Activated CD4-positive, alpha-beta T cell treated with anti-CD3 and anti-CD28 coated beads for 24 hours (primary cell): Measurements from ENCODE around the gene ASIC4.

Experiments used
- DNase-seq, 2 donors: peaks; one replicate each; pipeline ENCODE4 v3.0.0-alpha.2; 2020; ENCODE audit warnings: low read depth in 2 of 2

The ASIC4 gene

DNA sequence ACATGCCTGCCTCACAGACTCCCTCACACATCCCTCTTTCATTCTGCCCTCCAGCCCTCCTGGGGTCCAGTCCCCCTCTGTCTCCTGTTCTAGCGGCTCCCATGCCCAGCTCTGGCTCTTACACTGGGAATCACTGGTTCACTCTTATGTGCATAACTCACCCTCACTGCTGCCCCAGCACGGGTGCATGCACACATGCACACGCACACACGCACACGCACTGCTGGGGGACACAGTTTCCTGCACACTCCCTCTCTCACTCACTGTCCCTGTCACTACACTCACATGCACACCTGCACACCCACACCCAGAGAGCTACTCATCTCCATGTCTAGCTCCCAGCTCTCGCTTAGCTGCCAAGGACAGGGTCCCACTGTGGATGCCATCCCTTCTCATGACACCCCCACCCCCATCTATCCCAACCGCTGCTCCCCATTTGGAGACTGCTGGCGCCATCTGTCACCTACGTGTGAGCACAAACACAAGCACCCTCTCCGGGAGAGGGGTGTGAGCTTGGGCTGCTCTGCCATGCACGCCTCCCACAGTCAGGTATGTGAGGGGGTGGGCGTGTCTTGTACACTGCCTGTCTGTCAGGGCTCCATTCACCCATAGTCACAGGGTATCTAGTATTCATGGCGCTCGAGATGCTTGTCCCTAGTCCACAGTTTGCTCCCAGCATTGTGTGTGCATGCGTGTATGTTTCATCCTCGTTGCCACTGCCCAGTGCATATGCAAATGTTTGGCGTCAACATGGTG is 1.8 kb downstream of the ASIC4 start:
- no peak for DNase-seq

DNA sequence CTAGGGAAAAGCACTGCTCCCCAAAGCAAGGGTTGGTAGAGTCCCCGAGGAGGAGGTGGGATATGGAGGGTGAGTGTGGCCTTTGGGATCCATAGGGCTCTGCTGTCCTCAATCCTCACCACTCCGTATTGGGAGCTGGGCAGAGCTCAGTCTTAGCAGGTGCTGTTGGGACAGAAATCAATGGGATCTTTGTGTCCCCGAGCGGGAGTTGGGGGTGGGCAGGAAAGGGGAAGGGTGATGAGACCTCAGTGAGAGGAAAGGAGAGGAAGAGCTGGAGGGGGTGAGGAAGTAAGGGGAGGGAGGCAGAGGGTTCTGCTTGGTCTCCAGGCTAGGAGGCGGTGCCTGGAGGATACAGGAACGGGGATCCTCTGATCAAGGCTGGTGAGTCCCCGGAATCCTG is 2.6 kb downstream of the ASIC4 start:
- DNase-seq: no peak

DNA sequence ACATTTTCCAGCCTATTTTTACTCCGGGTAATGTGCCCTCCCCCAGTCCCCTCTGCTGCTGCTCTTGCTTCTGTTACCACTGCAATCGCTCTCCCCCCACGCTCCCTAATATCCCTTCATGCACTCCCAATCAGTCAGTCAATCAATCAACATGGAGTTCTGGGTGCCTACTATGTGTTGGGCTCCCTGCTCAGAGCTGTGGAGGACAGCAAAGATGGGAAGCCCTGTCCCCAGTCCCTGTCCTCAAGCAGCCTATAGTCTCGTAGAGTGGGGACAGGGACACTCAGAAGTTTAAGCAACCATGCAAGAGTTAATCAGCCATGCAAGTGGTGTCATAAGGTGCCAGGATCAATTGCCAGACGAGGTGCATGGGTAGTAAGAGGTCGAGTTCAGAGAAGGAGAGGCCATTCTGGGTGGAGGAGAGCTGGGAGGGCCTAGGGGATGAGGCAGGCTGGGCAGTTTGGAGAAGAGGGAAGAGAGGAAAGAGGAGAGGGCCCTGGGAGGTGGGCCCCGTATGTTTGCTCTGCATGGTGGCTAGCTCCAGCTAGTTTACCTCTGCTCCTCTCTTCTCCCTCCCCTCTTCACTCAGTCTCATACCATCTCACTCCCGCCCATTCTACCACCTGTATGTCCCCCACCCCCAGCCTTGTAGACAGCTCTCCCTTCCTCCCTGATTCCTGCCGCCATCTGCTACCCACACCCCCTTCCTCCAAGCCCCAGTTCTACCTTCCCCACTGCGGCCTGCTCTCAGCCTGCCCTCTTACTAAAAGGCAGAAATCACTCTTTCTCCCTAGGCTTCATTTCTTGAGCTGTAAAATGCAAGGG is 3.9 kb downstream of the ASIC4 start:
- no peak for DNase-seq

DNA sequence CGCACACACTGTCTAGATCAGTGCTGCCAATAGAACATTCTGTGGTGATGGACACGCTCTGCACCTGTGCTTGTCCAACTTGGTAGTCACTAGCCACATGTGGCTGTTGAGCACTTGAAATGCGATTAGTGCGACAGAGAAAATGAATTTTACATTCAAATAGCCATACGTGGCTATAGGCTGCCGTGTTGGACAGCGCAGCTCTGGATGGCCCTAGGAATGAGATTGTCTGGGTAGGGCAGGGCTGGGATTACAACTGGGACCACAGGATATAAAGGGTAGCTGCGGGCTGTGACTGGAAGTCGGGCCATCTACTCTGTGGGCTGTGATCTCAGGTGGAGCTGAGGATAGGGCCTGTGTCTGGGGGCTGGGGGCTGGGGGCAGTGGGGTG is 5.2 kb downstream of the ASIC4 start:
- no peak for DNase-seq

DNA sequence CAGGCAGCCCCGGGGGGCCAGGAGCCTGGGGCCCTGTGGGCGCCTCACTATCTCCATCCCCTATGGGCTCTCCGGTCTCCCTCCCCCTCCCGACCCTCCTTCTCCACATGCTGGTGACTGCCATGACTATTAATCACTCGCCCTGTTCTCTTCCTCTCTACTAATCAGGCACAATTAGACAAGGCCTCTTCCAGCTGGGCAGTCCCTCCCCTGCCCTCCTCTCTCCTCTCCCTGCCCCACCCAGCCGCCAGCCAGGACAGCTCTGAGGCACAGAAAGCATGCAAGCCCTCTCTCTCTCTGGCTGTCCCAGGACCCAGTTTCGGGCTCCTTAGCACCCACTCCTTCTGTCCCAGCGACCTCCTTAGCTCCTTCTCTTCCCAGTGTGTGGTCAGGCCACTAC is 5.8 kb downstream of the ASIC4 start:
- no peak for DNase-seq

DNA sequence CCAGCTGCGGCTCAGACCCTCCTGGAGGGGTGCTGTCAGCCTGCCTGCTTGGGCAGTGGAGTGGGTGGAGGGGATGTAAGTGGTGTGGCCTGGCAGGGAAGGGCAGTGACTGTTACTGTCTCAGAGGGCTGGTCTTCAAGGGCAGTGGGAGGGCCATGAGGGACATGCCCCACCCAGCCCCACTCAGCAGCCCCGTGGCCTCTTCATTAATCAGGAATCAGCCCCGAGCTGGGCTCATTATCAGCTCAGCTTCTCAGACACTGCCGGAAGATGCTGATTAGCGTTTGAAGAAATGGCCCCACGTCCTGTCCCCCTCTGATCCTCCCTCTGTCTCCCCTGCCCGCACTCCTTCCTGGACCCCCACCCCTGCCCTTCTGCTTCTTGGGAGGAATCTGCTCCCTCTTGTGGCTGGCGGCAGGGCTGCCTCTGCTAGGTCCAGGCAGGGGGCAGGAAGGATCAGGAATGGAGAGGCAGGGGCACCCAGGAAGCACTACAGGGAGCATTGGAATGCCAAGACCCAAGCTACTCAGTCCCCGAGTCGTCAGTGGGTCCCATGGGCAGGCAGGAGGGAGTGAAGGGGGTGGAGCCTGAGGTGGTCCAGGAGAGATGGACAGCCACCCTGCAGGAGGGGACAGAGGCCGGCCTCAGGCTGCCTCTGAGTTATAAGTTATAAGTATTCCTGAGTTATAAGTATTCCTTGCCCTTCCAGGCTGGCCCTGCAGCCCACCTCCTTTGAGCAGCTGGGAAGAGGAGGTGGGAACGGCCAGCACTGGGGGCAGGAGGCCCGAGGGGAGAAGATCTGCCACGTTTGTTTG is 7.0 kb downstream of the ASIC4 start:
- no peak for DNase-seq

DNA sequence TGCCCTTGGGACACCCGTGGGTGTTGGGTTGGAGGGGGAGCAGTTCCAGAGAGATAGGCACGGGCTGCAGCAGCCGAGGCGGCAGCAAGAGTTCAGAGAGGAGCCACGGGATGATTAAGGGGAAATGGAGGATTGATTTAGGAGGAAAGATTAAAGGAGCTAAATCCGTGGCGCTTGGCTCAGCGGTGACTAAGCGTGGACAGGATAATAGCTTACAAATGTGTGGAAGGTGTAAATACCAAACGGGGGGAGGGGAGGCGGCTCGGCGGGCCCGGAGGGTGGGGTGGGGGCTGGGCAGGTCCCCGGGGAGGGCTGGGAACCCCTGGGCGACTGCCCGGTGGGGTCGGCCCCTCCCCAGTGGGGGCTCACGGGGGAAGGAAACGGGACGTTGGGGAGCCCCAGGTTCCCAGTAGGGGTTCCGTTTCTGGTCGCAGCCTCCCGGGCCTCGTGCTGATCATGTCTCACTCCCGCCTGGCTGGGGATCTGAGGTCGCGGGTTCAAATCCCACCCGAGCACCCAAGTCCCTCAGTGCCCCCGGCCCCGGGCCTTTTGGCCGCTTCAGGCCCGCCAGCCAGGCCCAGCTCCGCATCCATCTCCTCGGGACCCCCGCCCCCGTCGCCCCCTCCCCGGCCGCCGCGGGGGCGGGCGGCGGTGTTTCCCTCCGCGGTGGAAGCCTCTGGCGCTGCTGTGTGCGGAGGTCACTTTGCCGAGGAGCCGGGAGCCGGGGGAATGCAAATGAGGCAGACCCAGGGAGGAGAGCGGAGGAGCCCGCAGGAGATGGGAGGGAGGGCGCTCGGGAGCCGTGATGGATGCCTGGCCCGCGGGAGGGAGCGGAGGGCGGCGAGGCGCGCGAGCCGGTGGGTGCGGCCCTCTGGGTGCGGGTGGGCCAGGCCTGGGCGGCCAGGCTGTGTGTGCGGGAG is 8.1 kb downstream of the ASIC4 start:
- DNase-seq: no peak

DNA sequence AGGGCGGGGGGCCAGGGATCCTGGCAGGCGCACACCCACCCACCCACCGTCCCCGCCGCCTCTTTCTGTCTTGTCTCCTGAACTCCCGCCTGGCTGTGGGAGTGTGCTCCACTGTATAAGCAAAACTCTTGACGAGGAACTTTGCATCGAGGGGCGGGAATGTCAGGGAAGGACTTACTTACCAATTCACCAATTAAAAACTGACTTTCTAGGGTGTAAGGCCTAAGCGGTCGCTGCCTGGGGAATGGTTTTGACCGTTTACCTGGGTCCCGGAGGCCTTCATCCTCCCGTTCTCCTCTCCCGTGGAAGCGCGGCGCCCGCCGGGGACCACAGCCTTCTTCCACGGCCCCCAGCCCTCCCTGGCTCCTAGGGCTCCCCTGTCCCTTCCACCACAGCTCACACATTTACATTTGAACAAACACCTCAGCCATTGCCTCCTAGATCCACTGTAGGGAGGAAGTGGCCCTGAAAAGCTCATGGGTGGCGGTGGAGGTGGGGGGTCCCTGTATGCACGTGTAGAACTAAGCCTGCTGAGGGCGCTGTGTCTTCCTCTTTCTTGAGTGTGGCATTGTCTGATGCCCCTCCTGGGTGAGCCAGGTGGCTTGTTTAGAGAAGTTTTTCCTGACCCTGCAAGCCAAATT is 8.9 kb downstream of the ASIC4 start:
- DNase-seq: no peak

DNA sequence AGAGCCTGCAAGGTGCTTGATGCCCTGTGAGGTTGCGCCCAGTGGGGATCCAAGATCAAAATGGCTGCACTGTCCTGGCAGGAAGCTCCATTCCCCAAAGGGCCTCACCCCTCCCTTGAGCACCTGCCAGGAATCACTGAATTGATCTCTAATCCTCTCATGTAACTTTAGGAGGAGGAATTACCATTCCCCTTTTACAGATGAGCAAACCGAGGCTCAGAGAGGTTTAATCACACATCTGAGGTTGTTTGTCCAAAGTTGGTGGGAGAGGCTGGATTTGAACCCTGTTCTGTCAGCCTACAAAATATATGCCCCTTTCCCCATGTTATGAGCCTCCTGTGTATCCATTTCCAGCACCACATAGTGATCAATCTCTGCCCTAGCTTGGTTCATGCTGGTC is 10.5 kb downstream of the ASIC4 start:
- DNase-seq: no peak

DNA sequence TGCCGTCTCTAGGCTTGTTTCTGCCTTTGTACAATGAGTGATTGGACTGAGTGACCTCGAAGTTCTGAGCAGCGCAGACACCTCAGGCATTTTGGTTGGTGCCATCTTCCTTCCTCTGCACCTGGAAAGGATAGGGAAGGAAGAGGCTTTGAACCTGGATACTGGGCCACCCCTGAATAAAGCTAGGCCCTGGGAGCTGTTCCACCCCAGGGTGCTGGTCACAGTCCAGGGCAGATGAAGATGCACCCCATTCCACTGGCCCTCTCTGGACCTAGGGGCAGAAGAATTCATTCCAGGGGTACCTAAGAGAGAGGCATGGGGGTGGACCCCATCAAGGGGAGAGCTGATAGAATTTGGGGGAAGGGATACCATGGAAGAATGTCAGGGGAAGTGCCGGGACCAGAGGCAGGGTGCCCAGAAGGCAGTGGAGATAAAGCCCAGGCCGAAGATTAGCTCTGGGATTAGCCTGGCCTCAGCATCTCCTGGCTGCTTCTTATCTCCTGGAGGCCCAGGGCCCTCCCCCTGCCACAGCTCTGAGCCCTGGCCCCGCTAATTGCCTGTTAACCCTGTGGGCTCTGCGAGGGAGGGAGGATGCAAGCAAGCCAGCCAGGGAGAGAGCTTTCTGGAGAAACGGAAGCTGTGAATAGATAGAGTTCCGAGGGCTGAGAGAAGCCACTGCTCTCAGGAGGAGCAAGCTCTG is 11.4 kb downstream of the ASIC4 start:
- DNase-seq: no peak

DNA sequence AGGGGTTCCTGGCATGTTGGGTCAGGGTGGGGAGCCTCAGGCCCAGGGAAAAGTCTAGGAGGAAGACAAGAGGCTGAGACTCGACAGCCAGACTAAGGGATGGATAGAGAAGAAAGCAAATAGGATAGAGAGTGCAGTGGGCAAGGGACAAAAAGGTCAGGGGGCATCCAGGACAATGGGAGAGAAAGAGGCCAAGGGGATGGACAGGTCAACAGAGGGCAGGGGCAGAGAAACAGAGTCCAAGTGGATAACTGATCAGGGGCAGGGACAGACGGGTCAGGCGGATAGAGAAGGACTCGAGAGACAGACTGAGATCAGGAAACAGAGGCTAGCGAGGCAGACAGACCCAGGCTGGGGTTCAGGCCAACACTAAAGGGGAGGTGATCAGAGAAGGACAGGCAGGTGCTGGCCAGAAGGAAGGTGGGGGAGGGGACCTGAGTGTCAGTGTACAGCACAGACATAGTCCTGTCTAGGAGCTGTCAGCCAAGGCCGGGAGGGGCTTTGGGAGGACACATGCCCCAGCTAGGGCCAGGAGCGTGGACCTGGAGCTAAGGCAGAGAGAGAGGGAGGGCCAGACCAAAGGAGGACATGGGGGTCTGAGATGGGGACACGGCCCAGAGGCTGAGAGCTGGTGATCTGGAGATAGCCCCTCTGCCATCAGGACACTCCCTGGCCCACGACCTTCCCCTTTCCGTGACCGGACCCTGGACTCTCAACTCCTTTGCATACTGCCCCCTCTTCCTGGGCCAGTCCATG is 12.2 kb downstream of the ASIC4 start:
- DNase-seq: no peak

DNA sequence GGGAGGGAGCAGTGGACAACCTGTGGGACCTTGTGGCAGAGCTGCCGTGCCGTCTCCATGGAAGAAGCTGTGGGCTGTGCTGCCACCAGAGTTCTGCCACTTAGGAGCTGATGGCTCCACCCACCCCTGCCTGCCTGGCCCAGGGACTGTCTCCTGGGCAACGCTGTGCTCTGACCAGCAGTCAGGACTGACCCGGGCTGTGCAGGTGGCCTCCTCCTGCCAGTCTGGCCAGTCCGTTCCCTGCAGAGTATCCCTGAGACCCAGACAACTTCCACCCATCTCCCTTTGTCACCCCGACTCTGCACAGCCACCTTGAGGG is 12.8 kb downstream of the ASIC4 start:
- DNase-seq: no peak

DNA sequence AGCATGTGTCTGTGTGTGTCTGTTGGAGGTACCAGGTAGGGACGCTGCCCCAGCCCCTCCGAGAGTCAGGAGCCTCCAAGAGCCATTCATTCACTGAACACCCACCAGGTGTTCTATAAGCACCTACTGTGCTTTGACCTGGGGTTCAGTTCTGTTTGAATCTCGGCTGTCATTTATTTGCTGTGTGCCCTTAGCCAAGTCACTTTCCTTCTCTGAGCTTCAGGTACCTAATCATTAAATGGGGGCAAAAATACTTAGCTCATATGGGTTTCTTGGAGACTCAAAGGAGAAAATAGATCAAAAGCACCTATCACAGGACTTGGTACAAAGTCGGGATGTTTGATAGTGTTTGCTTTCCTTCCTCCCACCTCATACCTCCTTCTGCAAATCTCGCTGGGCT is 13.2 kb downstream of the ASIC4 start:
- DNase-seq: no peak

DNA sequence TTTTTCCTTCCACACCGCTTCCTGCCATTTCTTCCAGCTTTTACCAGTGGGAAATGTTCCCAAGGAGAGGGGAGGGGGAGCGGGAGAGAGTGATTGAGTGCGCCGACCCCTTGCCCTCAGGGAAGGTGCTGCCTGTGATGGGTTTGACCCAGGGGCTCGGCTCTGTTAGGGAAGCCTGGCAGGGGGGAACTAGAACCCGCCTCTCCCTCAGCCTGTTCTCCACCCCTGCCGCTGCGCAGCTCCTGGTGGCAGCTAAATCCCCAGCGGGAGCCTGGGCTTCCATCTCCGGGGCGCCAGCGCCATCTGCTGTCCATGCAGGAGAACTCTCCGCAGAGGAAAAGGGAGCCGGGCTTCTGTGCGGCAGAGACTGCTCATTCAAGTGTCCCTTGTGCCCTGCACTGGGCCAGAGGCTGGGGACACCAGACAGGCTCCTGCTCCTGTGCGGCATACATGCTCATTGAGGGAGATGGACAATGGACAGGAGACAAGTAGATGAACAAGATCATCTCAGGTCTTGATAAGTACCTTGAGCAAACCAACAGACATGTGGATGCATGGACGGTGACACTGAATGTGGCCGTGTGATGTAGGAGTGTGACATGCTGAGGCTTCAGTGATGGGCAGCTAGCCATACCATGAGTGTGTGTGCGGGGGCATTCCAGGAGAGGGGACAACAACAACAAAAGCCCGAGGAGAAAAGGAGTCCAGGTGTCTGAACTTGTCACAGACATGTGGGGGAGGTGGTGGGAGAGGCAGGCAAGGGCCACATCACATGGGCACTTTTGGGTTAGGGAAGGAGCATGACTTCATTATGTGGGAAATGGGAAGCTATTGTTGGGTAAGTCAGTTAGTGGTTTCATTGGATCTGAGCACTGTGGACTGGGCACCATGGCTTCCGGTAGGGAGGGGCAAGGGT is 16.0 kb downstream of the ASIC4 start:
- DNase-seq: peak; percentile 83 to 85

DNA sequence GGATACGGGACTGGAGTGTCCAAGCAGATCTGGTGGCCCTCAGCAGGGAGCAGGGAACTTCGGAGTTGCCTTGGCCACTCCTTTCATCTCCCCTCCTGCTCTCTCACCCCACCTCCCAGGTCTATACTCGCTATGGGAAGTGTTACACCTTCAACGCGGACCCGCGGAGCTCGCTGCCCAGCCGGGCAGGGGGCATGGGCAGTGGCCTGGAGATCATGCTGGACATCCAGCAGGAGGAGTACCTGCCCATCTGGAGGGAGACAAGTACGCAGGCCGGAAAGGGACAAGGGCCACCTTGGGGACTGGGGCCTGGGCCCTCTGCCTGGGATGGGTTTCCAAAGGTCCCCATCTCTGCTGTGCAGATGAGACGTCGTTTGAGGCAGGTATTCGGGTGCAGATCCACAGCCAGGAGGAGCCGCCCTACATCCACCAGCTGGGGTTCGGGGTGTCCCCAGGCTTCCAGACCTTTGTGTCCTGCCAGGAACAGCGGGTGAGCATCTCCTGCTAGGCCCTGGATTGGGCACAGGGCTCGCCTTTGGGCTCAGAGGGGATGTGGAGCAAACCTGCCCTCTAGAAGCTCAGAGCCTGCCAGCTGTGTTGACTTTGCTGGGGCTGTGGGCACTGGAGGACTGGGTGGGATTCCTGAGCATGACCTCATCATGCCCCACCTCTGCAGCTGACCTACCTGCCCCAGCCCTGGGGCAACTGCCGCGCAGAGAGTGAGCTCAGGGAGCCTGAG is 17.5 kb downstream of the ASIC4 start:
- DNase-seq: no peak

DNA sequence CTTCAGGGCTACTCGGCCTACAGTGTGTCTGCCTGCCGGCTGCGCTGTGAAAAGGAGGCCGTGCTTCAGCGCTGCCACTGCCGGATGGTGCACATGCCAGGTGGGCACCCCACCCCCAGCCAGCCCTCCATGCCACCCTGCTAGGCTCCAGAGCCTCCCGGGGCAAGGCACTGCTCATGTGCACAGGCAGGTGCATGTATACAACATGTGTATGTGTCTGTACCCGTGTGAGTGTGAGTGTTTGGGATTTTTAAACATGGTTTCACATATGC is 18.0 kb downstream of the ASIC4 start:
- no peak for DNase-seq

DNA sequence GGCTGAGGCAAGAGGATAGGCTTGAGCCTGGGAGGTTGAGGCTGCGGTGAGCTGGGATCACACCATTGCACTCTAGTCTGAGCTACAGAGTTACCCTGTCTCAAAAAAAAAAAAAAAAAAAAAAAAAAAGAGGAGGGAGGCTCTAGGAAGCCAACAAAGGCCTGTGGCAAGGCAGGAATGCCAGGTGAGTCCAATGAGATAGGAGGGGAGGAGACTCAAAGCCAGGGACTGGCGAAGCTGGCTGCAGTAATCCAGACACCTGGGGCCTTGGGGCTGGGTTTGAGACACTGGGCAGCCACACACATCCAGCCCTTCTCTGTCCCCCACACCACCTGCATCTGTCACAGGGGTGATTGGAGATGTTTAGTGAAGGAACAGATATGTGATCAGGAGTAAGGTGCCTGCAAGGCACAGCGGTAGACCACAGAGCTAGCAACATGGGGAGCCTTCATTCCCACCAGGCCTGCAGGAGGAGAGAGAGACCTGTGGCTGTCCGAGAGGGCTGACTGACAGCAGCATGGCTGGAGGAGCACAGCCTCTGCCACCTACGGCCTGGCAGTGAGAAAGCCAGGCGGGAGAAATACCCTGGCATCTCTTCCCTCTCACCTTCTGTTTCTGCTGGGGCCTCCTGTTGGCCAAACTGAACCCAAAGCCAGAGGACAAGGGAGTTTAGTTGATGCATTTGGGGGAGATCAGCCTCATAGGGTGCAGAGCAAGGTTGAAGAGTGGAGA is 19.8 kb downstream of the ASIC4 start:
- DNase-seq: no peak

DNA sequence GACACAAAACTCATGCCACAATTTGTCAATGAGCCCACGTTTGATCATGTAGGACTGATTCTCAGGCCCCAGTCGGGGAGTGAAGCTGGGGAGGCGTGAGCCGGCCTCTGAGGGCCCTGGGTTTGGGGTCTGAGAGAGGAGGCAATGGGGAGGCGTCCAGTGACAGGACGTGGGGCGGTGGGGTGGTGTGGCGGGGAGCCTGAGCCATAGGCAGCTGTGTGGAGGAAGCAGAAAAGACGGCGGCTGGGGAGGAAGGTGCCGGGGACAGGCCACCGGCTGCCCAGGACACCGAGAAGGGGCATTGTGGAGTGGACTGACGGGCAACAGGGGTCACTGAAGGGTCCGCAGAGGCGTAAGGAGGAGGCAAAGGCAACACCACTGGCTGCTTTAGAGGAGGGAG is 22.1 kb downstream of the ASIC4 start:
- DNase-seq: no peak
